ENCODE results near the gene CTBS.

The CTBS gene

GRCh38 chr1:84569216-84569615 is 5.0 kb downstream of the CTBS start:
- H3K4me2 ChIP-seq: no peak overlapping the region
- H3K36me3 ChIP-seq: peaks cover 29% of the 10 kb centered on the region

DNA sequence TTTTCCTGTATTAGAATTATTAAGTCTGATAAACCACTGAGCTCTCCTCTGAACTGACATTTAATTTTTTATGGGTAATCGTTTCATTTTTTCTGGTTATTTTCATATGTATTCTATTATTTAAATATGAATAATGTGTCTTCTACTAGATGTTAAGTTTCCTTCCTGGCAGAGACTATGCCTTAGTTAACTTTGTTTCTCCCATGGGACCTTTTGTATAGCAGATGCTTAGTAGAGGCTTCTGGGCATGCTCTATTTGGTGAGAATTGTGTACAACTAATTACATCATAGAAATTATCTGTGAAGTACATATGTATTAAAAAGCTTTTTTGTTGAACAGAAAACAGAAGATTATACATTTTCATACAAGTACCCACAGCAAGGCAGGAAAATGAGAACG is 23.4 kb downstream of the CTBS start:
- no peaks in the 10 kb centered on the region for H3K9me3 ChIP-seq
- no peak overlapping the region for H3K9ac ChIP-seq
- no peaks in the 10 kb centered on the region for H3K36me3 ChIP-seq
- no peaks in the 10 kb centered on the region for H3K27me3 ChIP-seq
- H3K4me3 ChIP-seq: no peak overlapping the region
- no peaks in the 10 kb centered on the region for H4K20me1 ChIP-seq
- no peak overlapping the region for H3K4me2 ChIP-seq
- no peak for TF ChIP-seq Cebpa-rat (IDR thresholded peaks at IDR 0.05)
- H3K27ac ChIP-seq: no peak overlapping the region
- no peaks in the 10 kb centered on the region for H3K4me1 ChIP-seq

More at GRCh38 chr1:84569216-84569615, 5.0 kb downstream of the CTBS start:
- Histone ChIP-seq H3K27ac (no peak overlapping the region), H3K4me3 (no peak overlapping the region), H3K9me3 (no peaks in the 10 kb centered on the region), H3K4me1 (peaks cover 13% of the 10 kb centered on the region), H3K9ac (no peak overlapping the region), H3K27me3 (no peaks in the 10 kb centered on the region), H4K20me1 (no peaks in the 10 kb centered on the region)
- TF ChIP-seq Cebpa-rat (IDR thresholded peaks at IDR 0.05): no peak

DNA sequence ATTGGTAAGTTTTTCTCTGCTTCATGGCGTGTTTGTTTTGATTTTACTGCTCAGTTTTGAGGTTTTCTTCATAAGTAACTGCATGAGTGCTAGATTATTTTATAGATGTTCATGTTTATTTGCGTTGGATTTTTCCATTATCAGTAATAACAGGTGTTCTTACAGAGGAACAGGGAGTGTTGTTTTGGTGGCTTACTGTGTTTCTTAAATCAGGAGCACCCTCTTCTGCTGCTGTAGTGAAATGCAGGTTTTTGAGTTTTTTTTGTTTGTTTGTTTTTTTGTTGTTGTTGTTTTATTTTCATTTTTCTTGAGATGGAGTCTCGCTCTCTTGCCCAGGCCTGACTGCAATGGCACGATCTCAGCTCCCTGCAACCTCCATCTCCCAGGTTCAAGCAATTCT is 32.6 kb downstream of the CTBS start:
- H3K27me3 ChIP-seq: no peaks in the 10 kb centered on the region
- H3K9me3 ChIP-seq: no peaks in the 10 kb centered on the region
- no peaks in the 10 kb centered on the region for H4K20me1 ChIP-seq
- no peak overlapping the region for H3K9ac ChIP-seq
- no peak overlapping the region for H3K4me2 ChIP-seq
- H3K27ac ChIP-seq: no peak overlapping the region
- no peak overlapping the region for H3K4me3 ChIP-seq
- H3K4me1 ChIP-seq: peaks cover 9% of the 10 kb centered on the region
- H3K36me3 ChIP-seq: no peaks in the 10 kb centered on the region
- TF ChIP-seq Cebpa-rat (IDR thresholded peaks at IDR 0.05): no peak

- Histone ChIP-seq H3K36me3 (no peaks in the 10 kb centered on the region), H3K4me1 (peaks cover 9% of the 10 kb centered on the region), H3K4me3 (no peak overlapping the region), H3K27me3 (no peaks in the 10 kb centered on the region), H3K9me3 (no peaks in the 10 kb centered on the region), H4K20me1 (no peaks in the 10 kb centered on the region), H3K9ac (no peak overlapping the region), H3K4me2 (no peak overlapping the region), H3K27ac (no peak overlapping the region)
- no peak for TF ChIP-seq Cebpa-rat (IDR thresholded peaks at IDR 0.05)
These were observed 33.5 kb downstream of the CTBS start for GRCh38 chr1:84540759-84541158.

GRCh38 chr1:84539972-84540371 is 34.3 kb downstream of the CTBS start:
- no peaks in the 10 kb centered on the region for H4K20me1 ChIP-seq
- no peak overlapping the region for H3K4me2 ChIP-seq
- H3K9me3 ChIP-seq: no peaks in the 10 kb centered on the region
- no peaks in the 10 kb centered on the region for H3K27me3 ChIP-seq
- no peak overlapping the region for H3K27ac ChIP-seq
- TF ChIP-seq Cebpa-rat (IDR thresholded peaks at IDR 0.05): no peak
- H3K9ac ChIP-seq: no peak overlapping the region
- no peaks in the 10 kb centered on the region for H3K36me3 ChIP-seq
- H3K4me1 ChIP-seq: peaks cover 9% of the 10 kb centered on the region
- H3K4me3 ChIP-seq: no peak overlapping the region

- peaks cover 9% of the 10 kb centered on the region for H3K4me1 ChIP-seq
- peak overlapping the region; percentile 34 for H3K4me2 ChIP-seq
- no peaks in the 10 kb centered on the region for H3K27me3 ChIP-seq
- H3K9me3 ChIP-seq: no peaks in the 10 kb centered on the region
- H4K20me1 ChIP-seq: no peaks in the 10 kb centered on the region
- no peaks in the 10 kb centered on the region for H3K36me3 ChIP-seq
- no peak overlapping the region for H3K9ac ChIP-seq
- no peak for TF ChIP-seq Cebpa-rat (IDR thresholded peaks at IDR 0.05)
- no peak overlapping the region for H3K27ac ChIP-seq
- no peak overlapping the region for H3K4me3 ChIP-seq
These were observed 35.6 kb downstream of the CTBS start for GRCh38 chr1:84538599-84538998.

DNA sequence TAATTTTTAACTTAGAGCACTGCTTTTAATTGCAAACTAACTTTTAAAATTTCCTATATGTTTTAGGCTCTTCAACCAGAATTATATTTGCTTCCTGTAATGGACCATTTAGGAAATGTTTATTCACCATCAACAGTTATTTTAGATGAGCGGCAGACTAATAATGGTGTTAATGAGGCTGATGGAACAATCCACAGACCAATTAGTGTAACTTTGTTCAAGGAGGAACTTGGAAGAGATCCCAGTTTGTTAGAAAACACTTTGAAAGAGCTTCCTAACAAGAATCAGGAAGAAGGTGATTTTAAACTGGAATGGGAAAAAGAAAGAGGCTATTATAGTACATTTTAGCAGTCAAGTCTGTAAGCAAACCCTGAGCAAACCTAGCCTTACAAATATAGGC is 48.5 kb downstream of the CTBS start:
- Histone ChIP-seq H3K4me1 (no peaks in the 10 kb centered on the region), H3K9ac (no peak overlapping the region), H4K20me1 (no peaks in the 10 kb centered on the region), H3K36me3 (no peaks in the 10 kb centered on the region), H3K27me3 (no peaks in the 10 kb centered on the region), H3K4me3 (no peak overlapping the region), H3K27ac (no peak overlapping the region), H3K4me2 (no peak overlapping the region), H3K9me3 (no peaks in the 10 kb centered on the region)
- TF ChIP-seq Cebpa-rat (IDR thresholded peaks at IDR 0.05): no peak

GRCh38 chr1:84524590-84524989 is 49.6 kb downstream of the CTBS start:
- no peak overlapping the region for H3K27ac ChIP-seq
- no peak for TF ChIP-seq Cebpa-rat (IDR thresholded peaks at IDR 0.05)
- no peaks in the 10 kb centered on the region for H3K36me3 ChIP-seq
- no peak overlapping the region for H3K9ac ChIP-seq
- no peaks in the 10 kb centered on the region for H3K9me3 ChIP-seq
- no peaks in the 10 kb centered on the region for H4K20me1 ChIP-seq
- no peaks in the 10 kb centered on the region for H3K27me3 ChIP-seq
- H3K4me1 ChIP-seq: no peaks in the 10 kb centered on the region
- H3K4me3 ChIP-seq: no peak overlapping the region
- H3K4me2 ChIP-seq: no peak overlapping the region

DNA sequence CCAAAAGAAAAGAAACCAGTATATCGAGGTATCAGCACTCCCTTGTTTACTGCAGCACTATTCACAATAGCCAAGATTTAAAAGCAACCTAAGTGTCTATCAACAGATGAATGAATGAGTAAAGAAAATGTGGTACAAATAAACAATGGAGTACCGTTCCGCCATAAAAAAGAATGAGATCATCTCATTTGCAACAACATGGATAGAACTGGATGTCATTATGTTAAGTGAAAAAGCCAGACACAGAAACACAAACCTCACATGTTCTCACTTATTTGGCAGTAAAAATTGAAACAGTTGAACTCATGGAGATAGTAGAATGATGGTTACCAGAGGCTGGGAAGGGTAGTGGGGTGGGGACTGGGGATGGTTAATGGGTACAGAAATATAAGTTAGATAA is 63.6 kb downstream of the CTBS start:
- Histone ChIP-seq H3K4me1 (peaks cover 11% of the 10 kb centered on the region), H3K9ac (no peak overlapping the region), H3K36me3 (peaks cover 9% of the 10 kb centered on the region; the same call in 1 of the 2 replicates), H4K20me1 (no peaks in the 10 kb centered on the region), H3K27me3 (no peaks in the 10 kb centered on the region), H3K9me3 (peaks cover 11% of the 10 kb centered on the region; the same call in 1 of the 2 replicates), H3K4me3 (no peak overlapping the region), H3K4me2 (no peak overlapping the region), H3K27ac (no peak overlapping the region)
- no peak for TF ChIP-seq Cebpa-rat (IDR thresholded peaks at IDR 0.05)

GRCh38 chr1:84510165-84510564 is 64.1 kb downstream of the CTBS start:
- TF ChIP-seq Cebpa-rat (IDR thresholded peaks at IDR 0.05): no peak

DNA sequence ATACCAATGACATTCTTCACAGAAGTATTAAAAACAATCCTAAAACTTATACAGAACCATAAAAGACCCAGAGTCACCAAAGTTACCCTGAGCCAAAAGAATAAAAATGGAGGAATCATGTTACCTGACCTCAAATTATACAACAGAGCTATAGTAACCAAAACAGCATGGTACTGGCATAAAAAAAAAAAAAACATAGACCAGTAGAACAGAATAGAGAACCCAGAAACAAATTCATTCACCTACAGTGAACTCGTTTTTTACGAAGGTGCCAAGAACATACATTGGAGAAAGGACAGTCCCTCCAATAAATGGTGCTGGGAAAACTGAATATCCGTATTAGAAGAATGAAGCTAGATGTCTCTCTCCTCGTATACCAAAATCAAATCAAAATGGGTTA is 65.2 kb downstream of the CTBS start:
- H3K36me3 ChIP-seq: peaks cover 9% of the 10 kb centered on the region; the same call in 1 of the 2 replicates
- H3K9me3 ChIP-seq: peaks cover 11% of the 10 kb centered on the region; the same call in 1 of the 2 replicates
- no peak for TF ChIP-seq Cebpa-rat (IDR thresholded peaks at IDR 0.05)
- H4K20me1 ChIP-seq: peaks cover 15% of the 10 kb centered on the region
- H3K9ac ChIP-seq: no peak overlapping the region
- H3K27ac ChIP-seq: no peak overlapping the region
- H3K4me1 ChIP-seq: peaks cover 20% of the 10 kb centered on the region
- no peak overlapping the region for H3K4me3 ChIP-seq
- H3K27me3 ChIP-seq: no peaks in the 10 kb centered on the region
- H3K4me2 ChIP-seq: no peak overlapping the region

More at GRCh38 chr1:84510165-84510564, 64.1 kb downstream of the CTBS start:
- H3K27ac ChIP-seq: no peak overlapping the region
- no peak overlapping the region for H3K4me2 ChIP-seq
- H3K4me3 ChIP-seq: no peak overlapping the region
- H3K9me3 ChIP-seq: peaks cover 11% of the 10 kb centered on the region; the same call in 1 of the 2 replicates
- H3K9ac ChIP-seq: no peak overlapping the region
- peaks cover 4% of the 10 kb centered on the region for H4K20me1 ChIP-seq
- H3K4me1 ChIP-seq: peaks cover 11% of the 10 kb centered on the region
- peaks cover 9% of the 10 kb centered on the region; the same call in 1 of the 2 replicates for H3K36me3 ChIP-seq
- H3K27me3 ChIP-seq: no peaks in the 10 kb centered on the region

All from BLaER1 (cell line).